Panc1 (cell line): ENCODE measurements around the gene NCKAP5. TPM values are rescaled to one million over a fixed set of nuclear protein-coding genes. Genes with fewer than 3 reads are reported as not detected.

Experiments
- ATAC-seq: fragments of 200-7000 bp; cut with Tn5 transposase; 2 replicates; pipeline ENCODE4 v1.9.1; 2020; ENCODE audit warnings: mild to moderate bottlenecking, moderate library complexity
- BruUV-seq: library from RNA; stranded (reverse); fragments of 400-500 nt; replicated peaks from 2 replicates; lab custom pipeline; 2021; lab: Mats Ljungman, UMichigan
- CTCF ChIA-PET: fragments of 300-600 bp; sonication (Branson Sonifier 250); formaldehyde crosslinking; loops from one replicate; lab custom pipeline; 2022; ENCODE audit warnings: antibody characterized with exemption; lab: Charles Lee
- POLR2A ChIA-PET: fragments of 300-600 bp; sonication (Branson Sonifier 250); formaldehyde crosslinking; loops from one replicate; lab custom pipeline; 2022; ENCODE audit warnings: antibody characterized with exemption; lab: Charles Lee
- DNase-seq: peaks from one replicate; pipeline ENCODE4 v3.0.0-alpha.2; 2010; ENCODE audit warnings: low read depth, low spot score
- H3K27ac ChIP-seq: 2 replicates; pipeline ENCODE4 v1.5.1; 2011; ENCODE audit warnings: mild to moderate bottlenecking, low read length, inconsistent platforms
- H3K27me3 ChIP-seq: fragments of 200-500 bp; sonication (Bioruptor generic); 2 replicates; pipeline ENCODE4 v1.6.0; 2014; ENCODE audit warnings: low read length, inconsistent platforms; ENCODE audit not compliant: control insufficient read depth, insufficient read depth
- H3K36me3 ChIP-seq: fragments of 200-500 bp; sonication (Bioruptor generic); 2 replicates; pipeline ENCODE4 v1.5.1; 2014; ENCODE audit warnings: inconsistent platforms, mild to moderate bottlenecking, low read length, moderate library complexity; ENCODE audit not compliant: control insufficient read depth, insufficient read depth
- H3K4me1 ChIP-seq: 2 replicates; pipeline ENCODE4 v1.5.1; 2011; ENCODE audit warnings: inconsistent platforms, mild to moderate bottlenecking, low read length, moderate library complexity; ENCODE audit not compliant: control insufficient read depth, insufficient read depth
- H3K4me3 ChIP-seq, 2 experiments: 2 replicates each; pipeline ENCODE4 v1.5.1; 2011 to 2012; ENCODE audit warnings: low read depth in 2 of 2, low read length in 2 of 2, mild to moderate bottlenecking in 2 of 2, inconsistent platforms in 1 of 2, moderate library complexity in 1 of 2
- H3K9me3 ChIP-seq: fragments of 200-500 bp; sonication (Bioruptor generic); 2 replicates; pipeline ENCODE4 v1.5.1; 2014; ENCODE audit warnings: low read depth, mild to moderate bottlenecking, inconsistent platforms, low read length, moderate library complexity; ENCODE audit not compliant: control insufficient read depth, insufficient read depth
- CTCF ChIP-seq: fragments of 450-650 bp; IDR thresholded peaks from 2 replicates; pipeline ENCODE4 v1.5.1; 2017; ENCODE audit warnings: mild to moderate bottlenecking
- POLR2AphosphoS5 ChIP-seq: IDR thresholded peaks from 2 replicates; pipeline ENCODE4 v1.6.1; 2012; ENCODE audit warnings: mild to moderate bottlenecking, low read depth, low read length, moderate library complexity
- REST ChIP-seq, 2 experiments: IDR thresholded peaks; 2 replicates each; pipeline ENCODE4 v1.6.1; 2011 to 2012; ENCODE audit warnings: low read depth in 2 of 2, control low read depth in 1 of 2, low read length in 1 of 2, mild to moderate bottlenecking in 1 of 2, moderate library complexity in 1 of 2; ENCODE audit not compliant: insufficient read depth in 1 of 2
- SIN3A ChIP-seq: IDR thresholded peaks from 2 replicates; pipeline ENCODE4 v1.6.1; 2012; ENCODE audit warnings: low read depth, mild to moderate bottlenecking, low read length, moderate library complexity, borderline replicate concordance; ENCODE audit not compliant: insufficient read depth
- TCF7L2 ChIP-seq: IDR thresholded peaks from 2 replicates; pipeline ENCODE4 v1.6.1; 2011; ENCODE audit warnings: mild to moderate bottlenecking, low read depth, low read length, inconsistent platforms
- in situ Hi-C: cut with HindIII; loops from 2 replicates; pipeline ENCODE4 v1.10.0; 2016; ENCODE audit warnings: low sequenced_read_pairs, low pct_unique_long_range_greater_than_20kb
- intact Hi-C: fragments of 100-400 bp; cut with micrococcal nuclease; formaldehyde crosslinking; loops from one replicate; pipeline ENCODE4 v1.10.0; 2022; ENCODE audit not compliant: unreplicated experiment
- total RNA-seq: library from RNA; stranded (reverse); gene quantifications from one replicate; pipeline ENCODE4 v1.2.1, GENCODE V29; 2021; ENCODE audit not compliant: unreplicated experiment

NCKAP5 gene
- total RNA-seq, 1 experiment from 2014 or later, result 0.10 TPM

- Histone ChIP-seq H3K36me3 (no peaks in the 10 kb centered on the region), H3K27me3 (no peaks in the 10 kb centered on the region), H3K27ac (no peak overlapping the region), H3K4me3 (no peak overlapping the region), H3K9me3 (no peaks in the 10 kb centered on the region; the same call in 1 of the 2 replicates), H3K4me1 (no peaks in the 10 kb centered on the region)
- ATAC-seq (no peak), DNase-seq (no peak)
- CTCF ChIA-PET, result no interaction called here
- in situ Hi-C loops (no loop called here), intact Hi-C loops (no loop called here)
- BruUV-seq, result no TSS peak
- TF ChIP-seq POLR2AphosphoS5, result no peak
- no peak for TF ChIP-seq TCF7L2
- no peak for TF ChIP-seq REST (IDR thresholded peaks at IDR 0.05; ENCODE audit: insufficient read depth in 1 of 2, low read depth in 2 of 2, low read length in 1 of 2)
- TF ChIP-seq CTCF, result no peak
- TF ChIP-seq SIN3A, result no peak
- POLR2A ChIA-PET, result no interaction called here
Measured at GRCh38 chr2:132884292-132884691, 684.0 kb downstream of the NCKAP5 start.

- TF ChIP-seq POLR2AphosphoS5 (no peak), CTCF (no peak)
- Histone ChIP-seq H3K27me3 (no peaks in the 10 kb centered on the region), H3K27ac (no peak overlapping the region), H3K9me3 (no peaks in the 10 kb centered on the region; the same call in 1 of the 2 replicates), H3K36me3 (no peaks in the 10 kb centered on the region), H3K4me1 (no peaks in the 10 kb centered on the region), H3K4me3 (no peak overlapping the region)
- DNase-seq, result no peak
- BruUV-seq, result no TSS peak
- no peak for ATAC-seq
- in situ Hi-C loops (no loop called here), intact Hi-C loops (no loop called here)
- CTCF ChIA-PET, result no interaction called here
- POLR2A ChIA-PET, result no interaction called here
Measured at GRCh38 chr2:132883430-132883829, 684.8 kb downstream of the NCKAP5 start.
